Activated CD8-positive, alpha-beta T cell treated with anti-CD3 and anti-CD28 coated beads, Interleukin-2, amount 10 ng/mL, durations not matched to agents 7 days and 5 days (primary cell): ENCODE data around the gene LRRC8E. TPM values are rescaled to one million over a fixed set of nuclear protein-coding genes. Genes with fewer than 3 reads are reported as not detected.
"Not testable (repeated sequence)": the region's sequence is repeated elsewhere in the genome, so short reads cannot be mapped to it uniquely, and the experiment has no call there.

Experiments
- ATAC-seq: fragments of 150-1000 bp; cut with Tn5 transposase; one replicate; pipeline ENCODE4 v1.10.0; 2021; ENCODE audit warnings: moderate library complexity
- CTCF ChIA-PET: fragments of 350-600 bp; sonication (Branson Sonifier 250); formaldehyde crosslinking; loops from one replicate; lab custom pipeline; 2021; ENCODE audit warnings: antibody characterized with exemption; lab: Charles Lee
- POLR2A ChIA-PET: fragments of 350-600 bp; sonication (Branson Sonifier 250); formaldehyde crosslinking; loops from one replicate; lab custom pipeline; 2021; ENCODE audit warnings: antibody characterized with exemption; lab: Charles Lee
- DNase-seq: peaks from one replicate; pipeline ENCODE4 v3.0.0-alpha.2; 2020
- H3K27ac Mint-ChIP-seq: one replicate; pipeline ENCODE4 v1.8.0; 2021; ENCODE audit warnings: mild to moderate bottlenecking, mixed read lengths
- H3K27me3 Mint-ChIP-seq: one replicate; pipeline ENCODE4 v1.8.0; 2021; ENCODE audit warnings: low read depth, mixed read lengths
- H3K36me3 Mint-ChIP-seq: one replicate; pipeline ENCODE4 v1.8.0; 2021; ENCODE audit warnings: low read depth, mixed read lengths
- H3K4me1 Mint-ChIP-seq: one replicate; pipeline ENCODE4 v1.8.0; 2021; ENCODE audit warnings: low read depth, mixed read lengths
- H3K4me3 Mint-ChIP-seq: one replicate; pipeline ENCODE4 v1.8.0; 2021; ENCODE audit warnings: mild to moderate bottlenecking, mixed read lengths
- H3K9me3 Mint-ChIP-seq: one replicate; pipeline ENCODE4 v1.8.0; 2022; ENCODE audit warnings: mixed read lengths; ENCODE audit not compliant: insufficient read depth
- total RNA-seq, 2 experiments: library from RNA; stranded (reverse); gene quantifications; one replicate each; pipeline ENCODE4 v1.2.3, GENCODE V29; 2021

LRRC8E gene
- total RNA-seq, 2 experiments from 2014 or later = not detected

- peaks cover 24% of the 10 kb centered on the region for H3K36me3 Mint-ChIP-seq
- ChIA-PET CTCF (no interaction called here), POLR2A (no interaction called here)
- H3K27me3 Mint-ChIP-seq = peaks cover 23% of the 10 kb centered on the region
- ATAC-seq (no peak), DNase-seq (no peak)
- peaks cover 22% of the 10 kb centered on the region for H3K4me1 Mint-ChIP-seq
- no peak overlapping the region for H3K4me3 Mint-ChIP-seq
- H3K9me3 Mint-ChIP-seq = no peaks in the 10 kb centered on the region
- H3K27ac Mint-ChIP-seq = no peak overlapping the region
Observed at GRCh38 chr19:7913652-7914051, 25.3 kb downstream of the LRRC8E start.

- POLR2A ChIA-PET = interaction anchor here (0.8 kb wide), 1 partner anchor 10 kb away, joined by 3 read pairs; no protein-coding TSS in a partner anchor
- Mint-ChIP-seq H3K27ac (no peak overlapping the region), H3K36me3 (peaks cover 24% of the 10 kb centered on the region), H3K9me3 (no peaks in the 10 kb centered on the region), H3K4me3 (no peak overlapping the region), H3K4me1 (peaks cover 22% of the 10 kb centered on the region), H3K27me3 (peaks cover 25% of the 10 kb centered on the region)
- DNase-seq = no peak
- CTCF ChIA-PET = no interaction called here
- ATAC-seq = no peak
Observed at GRCh38 chr19:7914099-7914498, 25.8 kb downstream of the LRRC8E start.

- POLR2A ChIA-PET = interaction anchor here (0.8 kb wide), 1 partner anchor 10 kb away, joined by 3 read pairs; no protein-coding TSS in a partner anchor
- H3K9me3 Mint-ChIP-seq = no peaks in the 10 kb centered on the region
- peaks cover 24% of the 10 kb centered on the region for H3K36me3 Mint-ChIP-seq
- CTCF ChIA-PET = no interaction called here
- no peak for DNase-seq
- peak within 1 kb of the TSS; percentile 24 for H3K27ac Mint-ChIP-seq
- H3K4me3 Mint-ChIP-seq = peak within 1 kb of the TSS; percentile 42
- ATAC-seq = no peak
- peaks cover 26% of the 10 kb centered on the region for H3K27me3 Mint-ChIP-seq
- peaks cover 24% of the 10 kb centered on the region for H3K4me1 Mint-ChIP-seq
Observed at GRCh38 chr19:7914598-7915045, 26.3 kb downstream of the LRRC8E start, which contains the start of gene TGFBR3L. TSS of gene TGFBR3L (plus strand) at chr19:7914830.

DNA sequence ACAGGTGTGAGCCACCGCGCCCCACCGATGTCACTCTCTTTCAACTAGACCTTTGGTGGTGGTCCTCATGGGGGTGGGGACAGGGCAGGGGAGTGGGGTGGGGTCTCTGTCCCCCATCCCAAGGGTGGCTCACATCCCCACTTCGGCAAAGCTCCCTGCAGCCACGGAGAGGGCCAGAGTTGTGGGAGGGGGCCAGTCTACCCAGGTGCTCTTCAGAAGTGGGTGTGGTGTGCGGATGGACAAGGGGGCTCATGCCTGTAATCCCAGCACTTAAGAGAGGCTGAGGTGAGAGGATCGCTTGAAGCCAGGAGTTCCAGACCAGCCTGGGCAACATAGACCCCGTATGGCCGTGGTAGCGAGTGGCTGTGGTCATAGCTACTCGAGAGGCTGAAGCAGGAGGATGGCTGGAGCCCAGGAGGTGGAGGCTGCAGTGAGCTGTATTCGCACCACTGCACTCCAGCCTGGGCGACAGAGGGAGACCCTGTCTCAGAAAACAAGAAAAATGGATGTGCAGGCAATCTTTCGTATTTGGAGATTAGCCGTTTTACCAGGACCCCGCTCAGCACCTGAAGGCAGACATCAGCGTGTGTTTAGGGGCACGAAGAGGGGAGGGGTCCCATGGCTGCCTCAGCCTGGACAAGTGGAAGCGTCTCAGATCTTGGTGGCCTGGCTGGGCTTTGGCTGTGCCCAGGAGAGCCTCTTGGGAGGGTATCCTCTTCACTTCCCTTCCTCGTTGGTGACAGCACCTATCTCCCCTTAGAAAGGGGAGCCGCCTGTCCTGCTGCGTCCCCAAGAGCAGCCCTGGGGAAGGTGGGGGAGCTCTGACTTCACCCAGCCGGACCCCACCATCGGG is 27.2 kb downstream of the LRRC8E start:
- CTCF ChIA-PET = interaction anchor here (1.0 to 3.3 kb wide), 3 partner anchors 12 to 61 kb away, joined by 3 to 15 read pairs (median 7); partner anchors contain the start of gene MAP2K7
- DNase-seq (no peak), ATAC-seq (no peak)
- H3K9me3 Mint-ChIP-seq = no peaks in the 10 kb centered on the region
- POLR2A ChIA-PET = interaction anchor here (1.6 kb wide), 1 partner anchor 12 kb away, joined by 7 read pairs; the partner anchor contains the start of gene MAP2K7
- H3K27me3 Mint-ChIP-seq = peaks cover 30% of the 10 kb centered on the region
- peaks cover 22% of the 10 kb centered on the region for H3K36me3 Mint-ChIP-seq
- H3K4me1 Mint-ChIP-seq = peaks cover 29% of the 10 kb centered on the region
- peak overlapping the region; percentile 43 for H3K27ac Mint-ChIP-seq
- peak overlapping the region; percentile 42 for H3K4me3 Mint-ChIP-seq

DNA sequence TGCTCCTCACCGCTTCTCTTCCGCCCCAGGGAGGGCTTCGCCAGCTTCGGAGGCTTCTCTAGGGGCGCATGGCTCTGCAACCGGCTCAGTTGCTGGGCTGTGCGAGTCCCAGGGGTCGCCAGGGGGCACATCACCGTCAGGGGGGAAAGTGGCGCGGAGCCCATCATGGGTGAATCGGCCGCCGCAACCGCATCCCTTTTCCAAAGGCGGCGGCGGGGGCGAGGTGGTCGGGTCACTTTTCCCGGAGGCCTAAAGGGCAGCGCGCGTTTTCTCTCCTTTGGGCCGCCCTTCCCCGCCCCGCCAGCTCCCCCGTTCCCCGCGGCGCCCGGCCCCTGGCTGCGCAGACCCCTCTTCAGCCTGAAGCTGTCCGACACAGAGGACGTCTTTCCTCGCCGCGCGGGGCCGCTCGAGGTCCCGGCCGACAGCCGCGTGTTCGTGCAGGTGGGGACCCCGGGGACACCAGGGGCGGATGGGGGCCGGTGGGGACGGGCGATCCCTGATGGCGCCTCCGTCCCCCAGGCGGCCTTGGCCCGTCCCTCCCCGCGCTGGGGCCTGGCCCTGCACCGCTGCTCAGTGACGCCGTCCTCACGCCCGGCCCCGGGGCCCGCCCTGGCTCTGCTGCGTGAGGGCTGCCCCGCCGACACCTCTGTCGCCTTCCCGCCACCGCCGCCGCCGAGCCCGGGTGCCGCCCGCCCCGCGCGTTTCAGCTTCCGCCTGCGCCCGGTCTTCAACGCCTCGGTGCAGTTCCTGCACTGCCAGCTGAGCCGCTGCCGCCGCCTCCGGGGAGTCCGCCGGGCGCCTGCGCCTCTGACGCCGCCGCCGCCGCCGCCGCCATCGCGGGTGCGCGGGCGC is 28.0 kb downstream of the LRRC8E start:
- Mint-ChIP-seq H3K4me3 (peak overlapping the region; percentile 69), H3K27me3 (peaks cover 30% of the 10 kb centered on the region), H3K36me3 (peaks cover 17% of the 10 kb centered on the region), H3K4me1 (peaks cover 35% of the 10 kb centered on the region), H3K27ac (peak overlapping the region; percentile 43), H3K9me3 (no peaks in the 10 kb centered on the region)
- POLR2A ChIA-PET = interaction anchor here (1.6 kb wide), 1 partner anchor 13 kb away, joined by 7 read pairs; the partner anchor contains the start of gene MAP2K7
- DNase-seq (peak; percentile 70), ATAC-seq (peak; percentile 6)
- CTCF ChIA-PET = interaction anchor here (1.0 to 3.3 kb wide), 4 partner anchors 13 to 62 kb away, joined by 3 to 15 read pairs (median 6); partner anchors contain the start of genes MAP2K7 and TIMM44

GRCh38 chr19:7916955-7917266 is 28.6 kb downstream of the LRRC8E start:
- Mint-ChIP-seq H3K4me3 (peak overlapping the region; percentile 69), H3K9me3 (no peaks in the 10 kb centered on the region), H3K4me1 (peaks cover 41% of the 10 kb centered on the region), H3K27ac (no peak overlapping the region), H3K36me3 (peaks cover 12% of the 10 kb centered on the region), H3K27me3 (peaks cover 30% of the 10 kb centered on the region)
- ChIA-PET POLR2A (interaction anchor here (1.6 kb wide), 2 partner anchors 13 kb away, joined by 6 to 7 read pairs; partner anchors contain the start of gene MAP2K7), CTCF (interaction anchor here (1.0 to 3.3 kb wide), 5 partner anchors 13 to 63 kb away, joined by 3 to 15 read pairs (median 7); partner anchors contain the start of genes MAP2K7 and TIMM44)
- DNase-seq (no peak), ATAC-seq (no peak)

- H3K9me3 Mint-ChIP-seq = no peaks in the 10 kb centered on the region
- peaks cover 45% of the 10 kb centered on the region for H3K4me1 Mint-ChIP-seq
- no peak overlapping the region for H3K27ac Mint-ChIP-seq
- peak; percentile 24 for ATAC-seq
- peaks cover 11% of the 10 kb centered on the region for H3K36me3 Mint-ChIP-seq
- ChIA-PET POLR2A (interaction anchor here (1.1 to 1.6 kb wide), 4 partner anchors 9 to 287 kb away, joined by 3 to 6 read pairs (median 4); partner anchors contain the start of genes MAP2K7 and TIMM44), CTCF (interaction anchor here (0.9 to 3.3 kb wide), 6 partner anchors 11 to 65 kb away, joined by 3 to 15 read pairs (median 7); partner anchors contain the start of genes MAP2K7 and TIMM44)
- DNase-seq = peak; percentile 68
- peaks cover 30% of the 10 kb centered on the region for H3K27me3 Mint-ChIP-seq
- peak overlapping the region; percentile 69 for H3K4me3 Mint-ChIP-seq
Observed at GRCh38 chr19:7917267-7918061, 29.2 kb downstream of the LRRC8E start.

- H3K36me3 Mint-ChIP-seq, ATAC-seq, H3K27ac Mint-ChIP-seq, DNase-seq, H3K9me3 Mint-ChIP-seq: not testable (repeated sequence)
- Mint-ChIP-seq H3K27me3 (peaks cover 30% of the 10 kb centered on the region), H3K4me3 (peak overlapping the region; percentile 48), H3K4me1 (peaks cover 45% of the 10 kb centered on the region)
- ChIA-PET CTCF (interaction anchor here (0.9 to 3.3 kb wide), 7 partner anchors 11 to 66 kb away, joined by 3 to 15 read pairs (median 4); partner anchors contain the start of genes MAP2K7 and TIMM44), POLR2A (interaction anchor here (1.1 to 1.6 kb wide), 4 partner anchors 10 to 288 kb away, joined by 3 to 6 read pairs (median 4); partner anchors contain the start of genes MAP2K7 and TIMM44)
Observed at GRCh38 chr19:7918062-7918614, 29.8 kb downstream of the LRRC8E start.

DNA sequence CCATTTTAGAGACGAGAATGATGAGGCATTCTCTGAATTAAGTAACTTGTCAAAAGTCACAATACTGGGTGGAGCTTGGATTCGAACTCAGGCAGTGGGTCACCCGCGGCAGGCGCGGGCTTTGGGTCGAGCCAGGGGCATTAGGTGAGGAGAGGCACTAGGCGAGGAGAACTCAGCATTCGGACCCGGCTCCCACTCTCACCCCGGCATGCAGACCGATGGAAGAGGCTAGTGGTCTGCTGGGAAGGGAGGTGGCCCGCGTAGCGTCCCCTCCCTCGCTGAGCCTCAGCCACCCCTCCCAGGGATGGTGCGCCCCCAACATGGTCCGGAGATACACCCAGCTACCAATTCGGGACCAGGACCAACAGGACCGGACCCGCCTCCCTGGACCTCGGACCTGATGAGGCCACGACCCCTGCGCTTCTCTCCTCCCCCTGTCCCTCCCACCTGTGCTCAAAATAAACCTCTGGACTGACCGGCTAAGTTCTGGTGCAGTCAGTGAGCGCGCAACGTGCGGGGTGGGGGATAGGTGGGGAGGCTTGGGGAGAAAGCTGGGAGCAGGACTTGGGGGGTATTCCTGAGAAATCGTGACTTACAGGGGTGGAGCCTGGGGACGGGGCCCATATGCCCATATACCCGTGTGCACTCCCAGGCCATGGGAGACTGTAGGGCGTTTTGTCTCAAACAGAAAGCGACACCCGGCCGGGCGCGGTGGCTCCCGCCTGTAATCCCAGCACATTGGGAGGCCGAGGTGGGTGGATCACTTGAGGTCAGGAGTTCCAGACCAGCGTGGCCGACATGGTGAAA is 30.5 kb downstream of the LRRC8E start:
- H3K4me1 Mint-ChIP-seq = peaks cover 45% of the 10 kb centered on the region
- ChIA-PET CTCF (interaction anchor here (1.1 to 3.2 kb wide), 8 partner anchors 10 to 57 kb away, joined by 3 to 40 read pairs (median 9); partner anchors contain the start of genes MAP2K7 and TIMM44), POLR2A (interaction anchor here (0.6 to 2.6 kb wide), 9 partner anchors 10 to 289 kb away, joined by 3 to 17 read pairs (median 6); partner anchors contain the start of genes MAP2K7 and TIMM44)
- no peak for DNase-seq
- no peaks in the 10 kb centered on the region for H3K9me3 Mint-ChIP-seq
- no peak for ATAC-seq
- H3K36me3 Mint-ChIP-seq = peaks cover 10% of the 10 kb centered on the region
- H3K4me3 Mint-ChIP-seq = peak overlapping the region; percentile 96
- H3K27me3 Mint-ChIP-seq = peaks cover 30% of the 10 kb centered on the region
- H3K27ac Mint-ChIP-seq = no peak overlapping the region
